Measurements from ENCODE around the gene SERPINA5. TPM values are rescaled to one million over a fixed set of nuclear protein-coding genes. Genes with fewer than 3 reads are reported as not detected.

The SERPINA5 gene
- total and polyA plus RNA-seq, 10 of the 15 experiments (the other 5 are each of a cell fraction or from before 2014, with no cell fraction given): 0.90 TPM; not detected in 9

- Histone ChIP-seq H3K9me3 (replicated peaks; ENCODE audit: control insufficient read depth, insufficient read depth, low read length) (no peaks in the 10 kb centered on the region; the same call in 2 of the 3 replicates), H3K4me3 (no peak overlapping the region), H3K9ac (ENCODE audit: control insufficient read depth, insufficient read depth, low read length) (no peak overlapping the region), H2AFZ (ENCODE audit: control insufficient read depth, low read depth, low read length) (no peak overlapping the region), H3K27ac (ENCODE audit: control insufficient read depth, insufficient read depth) (no peak overlapping the region), H3K4me1 (ENCODE audit: control insufficient read depth, insufficient read depth, low read length) (no peaks in the 10 kb centered on the region), H3K4me2 (ENCODE audit: control insufficient read depth, insufficient read depth) (no peak overlapping the region), H3K36me3 (ENCODE audit: control insufficient read depth in 2 of 2, insufficient read depth in 2 of 2, low read length in 1 of 2) (no peaks in the 10 kb centered on the region), H3K27me3 (replicated peaks in 1 of 2; ENCODE audit: control insufficient read depth in 2 of 2, insufficient read depth in 2 of 2, low read length in 1 of 2) (no peaks in the 10 kb centered on the region), H4K20me1 (ENCODE audit: control insufficient read depth, insufficient read depth) (no peaks in the 10 kb centered on the region), H3K79me2 (ENCODE audit: control insufficient read depth, insufficient read depth, low read length) (no peaks in the 10 kb centered on the region)
- CTCF ChIA-PET: no interaction called here
- intact Hi-C loops (cut with micrococcal nuclease; ENCODE audit: unreplicated experiment) (no loop called here), in situ Hi-C loops (cut with MboI) (no loop called here)
- RAD21 ChIA-PET (ENCODE audit: unreplicated experiment): no interaction called here
- FAIRE-seq: no peak
- 10% methylated on average over 2 of the region's 2 CpGs for WGBS (ENCODE audit: insufficient coverage, insufficient replicate concordance, low lambda C conversion rate, missing lambda C conversion rate)
- no peak for ATAC-seq
- BruUV-seq (replicated peaks): no TSS peak
- no peak for DNase-seq (ENCODE audit: low read depth, low spot score)
- POLR2A ChIA-PET: no interaction called here
- SMC1A ChIA-PET (ENCODE audit: uncharacterized antibody, unreplicated experiment): no interaction called here
- TF ChIP-seq, protein P1, sequence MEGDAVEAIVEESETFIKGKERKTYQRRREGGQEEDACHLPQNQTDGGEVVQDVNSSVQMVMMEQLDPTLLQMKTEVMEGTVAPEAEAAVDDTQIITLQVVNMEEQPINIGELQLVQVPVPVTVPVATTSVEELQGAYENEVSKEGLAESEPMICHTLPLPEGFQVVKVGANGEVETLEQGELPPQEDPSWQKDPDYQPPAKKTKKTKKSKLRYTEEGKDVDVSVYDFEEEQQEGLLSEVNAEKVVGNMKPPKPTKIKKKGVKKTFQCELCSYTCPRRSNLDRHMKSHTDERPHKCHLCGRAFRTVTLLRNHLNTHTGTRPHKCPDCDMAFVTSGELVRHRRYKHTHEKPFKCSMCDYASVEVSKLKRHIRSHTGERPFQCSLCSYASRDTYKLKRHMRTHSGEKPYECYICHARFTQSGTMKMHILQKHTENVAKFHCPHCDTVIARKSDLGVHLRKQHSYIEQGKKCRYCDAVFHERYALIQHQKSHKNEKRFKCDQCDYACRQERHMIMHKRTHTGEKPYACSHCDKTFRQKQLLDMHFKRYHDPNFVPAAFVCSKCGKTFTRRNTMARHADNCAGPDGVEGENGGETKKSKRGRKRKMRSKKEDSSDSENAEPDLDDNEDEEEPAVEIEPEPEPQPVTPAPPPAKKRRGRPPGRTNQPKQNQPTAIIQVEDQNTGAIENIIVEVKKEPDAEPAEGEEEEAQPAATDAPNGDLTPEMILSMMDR (IDR thresholded peaks at IDR 0.05 in 2 of 3, conservative IDR thresholded peaks at IDR 0.05 in 1 of 3; ENCODE audit: control insufficient read depth in 2 of 3, extremely low read depth in 1 of 3, insufficient read depth in 1 of 3, low read depth in 3 of 3, low read length in 3 of 3): no peak
- TF ChIP-seq JUNB (IDR thresholded peaks at IDR 0.05): no peak
- TF ChIP-seq BCLAF1 (IDR thresholded peaks at IDR 0.05): no peak
- TF ChIP-seq, protein P2, sequence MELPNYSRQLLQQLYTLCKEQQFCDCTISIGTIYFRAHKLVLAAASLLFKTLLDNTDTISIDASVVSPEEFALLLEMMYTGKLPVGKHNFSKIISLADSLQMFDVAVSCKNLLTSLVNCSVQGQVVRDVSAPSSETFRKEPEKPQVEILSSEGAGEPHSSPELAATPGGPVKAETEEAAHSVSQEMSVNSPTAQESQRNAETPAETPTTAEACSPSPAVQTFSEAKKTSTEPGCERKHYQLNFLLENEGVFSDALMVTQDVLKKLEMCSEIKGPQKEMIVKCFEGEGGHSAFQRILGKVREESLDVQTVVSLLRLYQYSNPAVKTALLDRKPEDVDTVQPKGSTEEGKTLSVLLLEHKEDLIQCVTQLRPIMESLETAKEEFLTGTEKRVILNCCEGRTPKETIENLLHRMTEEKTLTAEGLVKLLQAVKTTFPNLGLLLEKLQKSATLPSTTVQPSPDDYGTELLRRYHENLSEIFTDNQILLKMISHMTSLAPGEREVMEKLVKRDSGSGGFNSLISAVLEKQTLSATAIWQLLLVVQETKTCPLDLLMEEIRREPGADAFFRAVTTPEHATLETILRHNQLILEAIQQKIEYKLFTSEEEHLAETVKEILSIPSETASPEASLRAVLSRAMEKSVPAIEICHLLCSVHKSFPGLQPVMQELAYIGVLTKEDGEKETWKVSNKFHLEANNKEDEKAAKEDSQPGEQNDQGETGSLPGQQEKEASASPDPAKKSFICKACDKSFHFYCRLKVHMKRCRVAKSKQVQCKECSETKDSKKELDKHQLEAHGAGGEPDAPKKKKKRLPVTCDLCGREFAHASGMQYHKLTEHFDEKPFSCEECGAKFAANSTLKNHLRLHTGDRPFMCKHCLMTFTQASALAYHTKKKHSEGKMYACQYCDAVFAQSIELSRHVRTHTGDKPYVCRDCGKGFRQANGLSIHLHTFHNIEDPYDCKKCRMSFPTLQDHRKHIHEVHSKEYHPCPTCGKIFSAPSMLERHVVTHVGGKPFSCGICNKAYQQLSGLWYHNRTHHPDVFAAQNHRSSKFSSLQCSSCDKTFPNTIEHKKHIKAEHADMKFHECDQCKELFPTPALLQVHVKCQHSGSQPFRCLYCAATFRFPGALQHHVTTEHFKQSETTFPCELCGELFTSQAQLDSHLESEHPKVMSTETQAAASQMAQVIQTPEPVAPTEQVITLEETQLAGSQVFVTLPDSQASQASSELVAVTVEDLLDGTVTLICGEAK (IDR thresholded peaks at IDR 0.05; ENCODE audit: borderline replicate concordance): no peak
- no peak for TF ChIP-seq GATAD2B (conservative IDR thresholded peaks at IDR 0.05; ENCODE audit: low read depth)
- TF ChIP-seq, protein P3, sequence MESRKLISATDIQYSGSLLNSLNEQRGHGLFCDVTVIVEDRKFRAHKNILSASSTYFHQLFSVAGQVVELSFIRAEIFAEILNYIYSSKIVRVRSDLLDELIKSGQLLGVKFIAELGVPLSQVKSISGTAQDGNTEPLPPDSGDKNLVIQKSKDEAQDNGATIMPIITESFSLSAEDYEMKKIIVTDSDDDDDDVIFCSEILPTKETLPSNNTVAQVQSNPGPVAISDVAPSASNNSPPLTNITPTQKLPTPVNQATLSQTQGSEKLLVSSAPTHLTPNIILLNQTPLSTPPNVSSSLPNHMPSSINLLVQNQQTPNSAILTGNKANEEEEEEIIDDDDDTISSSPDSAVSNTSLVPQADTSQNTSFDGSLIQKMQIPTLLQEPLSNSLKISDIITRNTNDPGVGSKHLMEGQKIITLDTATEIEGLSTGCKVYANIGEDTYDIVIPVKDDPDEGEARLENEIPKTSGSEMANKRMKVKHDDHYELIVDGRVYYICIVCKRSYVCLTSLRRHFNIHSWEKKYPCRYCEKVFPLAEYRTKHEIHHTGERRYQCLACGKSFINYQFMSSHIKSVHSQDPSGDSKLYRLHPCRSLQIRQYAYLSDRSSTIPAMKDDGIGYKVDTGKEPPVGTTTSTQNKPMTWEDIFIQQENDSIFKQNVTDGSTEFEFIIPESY (IDR thresholded peaks at IDR 0.05): no peak
- no peak for TF ChIP-seq BACH1 (IDR thresholded peaks at IDR 0.05; ENCODE audit: borderline replicate concordance)
- no peak for TF ChIP-seq RAD21 (IDR thresholded peaks at IDR 0.05; ENCODE audit: insufficient read depth, low read depth, low read length)
- TF ChIP-seq REST (IDR thresholded peaks at IDR 0.05; ENCODE audit: low read depth, low read length): no peak
These were observed 22.4 kb upstream of the SERPINA5 start for GRCh38 chr14:94558842-94559241.
